HG03575 (cell line): Measurements from ENCODE around the gene STPG4.

Experiments used
- ATAC-seq: cut with Tn5 transposase; IDR thresholded peaks from one replicate; pipeline ENCODE4 v1.9.1; 2021; ENCODE audit not compliant: unreplicated experiment, insufficient number of reproducible peaks, low FRiP score; ENCODE audit errors: extremely low read depth

STPG4 gene

DNA sequence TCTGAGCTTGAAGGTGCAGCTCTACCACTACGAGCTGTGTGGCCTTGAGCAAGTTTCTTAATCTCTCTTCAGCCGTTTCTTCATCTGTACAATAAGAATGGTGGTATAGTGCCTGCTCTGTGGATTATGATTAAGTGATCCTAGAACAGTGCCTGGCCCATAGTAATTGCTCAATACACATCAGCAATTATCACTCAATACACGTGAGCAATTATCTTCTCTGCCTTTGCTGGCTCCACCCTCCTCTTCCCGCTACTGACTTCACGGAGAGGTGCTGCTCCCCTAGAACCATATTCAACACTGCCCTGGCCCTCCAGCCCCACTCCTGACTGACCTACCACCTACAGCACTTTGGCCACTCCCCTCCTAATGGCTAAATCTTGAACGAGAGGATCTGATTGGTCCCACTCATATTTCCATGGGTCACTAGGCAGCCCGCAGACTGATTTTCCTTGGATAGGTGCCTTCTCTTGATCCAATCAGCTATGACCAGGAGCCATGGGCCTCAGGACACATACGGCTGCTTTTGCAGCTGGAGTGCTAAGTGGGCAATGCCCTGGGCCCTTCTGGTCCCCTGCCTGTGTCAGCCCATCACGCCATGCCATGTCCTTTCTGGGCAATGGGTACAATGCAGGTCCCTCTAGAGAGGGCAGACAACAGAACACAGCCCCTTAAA, 77.5 kb downstream of the STPG4 start:
- no peak for ATAC-seq

DNA sequence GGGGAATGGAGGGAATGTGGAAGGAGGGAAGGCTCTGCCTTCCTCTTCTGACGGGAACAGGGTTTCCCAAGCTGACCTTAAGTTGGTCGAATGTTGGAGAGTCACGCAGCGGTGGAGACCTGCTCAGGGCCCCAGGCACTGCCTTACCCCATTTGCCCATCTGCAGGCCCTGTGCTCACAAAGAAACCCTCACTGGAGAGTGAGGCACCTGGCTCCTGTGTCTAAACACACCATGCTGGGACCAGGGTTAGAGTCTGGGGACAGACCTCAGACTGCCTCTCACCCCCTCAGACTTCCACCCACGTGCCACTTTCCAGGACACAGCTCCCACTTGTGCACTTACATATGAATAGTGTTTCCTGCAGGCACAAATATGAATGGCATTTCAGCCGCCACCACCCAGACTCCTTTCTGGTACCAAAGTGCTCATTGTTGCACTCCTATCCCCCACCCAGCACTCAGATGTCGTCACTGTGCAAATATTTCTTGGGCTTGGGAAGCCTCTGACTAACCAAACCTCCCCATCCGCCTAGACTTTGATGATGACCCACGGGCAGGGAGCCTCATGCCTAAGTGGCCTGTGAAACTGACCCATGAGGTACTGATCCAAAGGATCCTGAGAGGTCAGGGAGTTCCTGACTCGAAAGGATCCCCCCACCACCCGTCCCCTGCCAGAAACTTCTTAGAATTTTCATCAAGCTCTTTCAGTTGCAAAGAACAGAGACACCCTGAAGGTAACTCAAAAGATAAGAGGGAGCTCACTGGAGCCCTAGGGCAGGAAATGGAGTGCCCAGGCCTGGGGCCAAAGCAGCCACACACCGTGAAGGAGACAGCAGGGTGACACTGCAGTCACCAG, 78.3 kb downstream of the STPG4 start:
- no peak for ATAC-seq

DNA sequence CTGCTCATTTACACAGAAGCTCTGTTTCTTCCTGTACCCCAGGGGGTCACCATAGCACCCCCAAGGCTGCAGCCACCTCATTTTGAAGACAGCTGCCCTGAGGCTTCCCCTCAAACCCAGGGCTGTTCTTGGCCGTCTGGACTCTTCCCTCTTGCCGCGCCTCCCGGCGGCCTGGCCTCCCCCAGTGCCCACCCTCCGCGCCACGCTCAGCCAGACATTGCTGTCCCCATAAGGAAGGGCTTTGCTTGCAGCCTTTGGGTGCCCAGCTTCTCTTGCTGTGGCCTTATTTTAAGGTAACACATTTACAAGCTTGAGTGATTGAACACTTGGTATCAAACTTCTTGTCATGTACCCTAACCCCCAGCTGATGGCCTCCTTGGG, 79.0 kb downstream of the STPG4 start:
- ATAC-seq, result no peak

DNA sequence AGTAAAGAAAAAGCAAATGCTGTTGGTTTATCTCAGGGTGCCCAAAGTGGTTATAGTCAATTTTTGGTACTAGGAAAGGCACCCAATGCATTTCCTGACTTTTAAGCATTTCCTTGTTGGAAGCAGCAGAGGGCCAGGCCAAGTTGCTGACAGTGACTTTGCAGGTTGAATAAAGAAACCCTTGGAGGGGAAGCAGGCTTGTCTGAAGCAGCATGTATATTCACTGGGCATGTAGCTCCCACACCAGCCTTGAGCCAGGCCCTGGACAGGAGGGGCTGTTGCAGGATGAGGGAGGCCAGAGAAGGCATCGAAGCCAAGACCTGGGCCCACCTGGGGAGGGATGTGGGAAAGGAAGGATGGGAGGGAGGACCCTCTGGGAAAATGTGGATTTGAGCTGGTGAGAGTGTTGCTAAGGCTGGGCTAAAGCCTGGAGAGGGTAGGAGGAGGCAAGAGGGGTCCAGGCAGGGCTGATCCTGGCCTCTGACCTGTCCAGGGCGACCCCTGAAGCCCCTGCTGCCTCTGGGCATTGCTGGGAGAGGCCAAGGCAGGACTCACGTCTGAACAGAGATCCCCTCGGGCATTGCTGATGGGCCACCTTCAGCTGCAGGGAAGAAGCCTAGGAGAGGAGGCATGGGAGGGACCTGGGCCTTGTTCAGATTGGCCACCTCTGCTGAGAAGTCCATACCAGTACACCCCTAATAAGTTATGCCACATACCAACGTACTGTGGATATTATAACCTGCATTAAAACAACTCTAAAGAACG, 79.6 kb downstream of the STPG4 start:
- no peak for ATAC-seq

DNA sequence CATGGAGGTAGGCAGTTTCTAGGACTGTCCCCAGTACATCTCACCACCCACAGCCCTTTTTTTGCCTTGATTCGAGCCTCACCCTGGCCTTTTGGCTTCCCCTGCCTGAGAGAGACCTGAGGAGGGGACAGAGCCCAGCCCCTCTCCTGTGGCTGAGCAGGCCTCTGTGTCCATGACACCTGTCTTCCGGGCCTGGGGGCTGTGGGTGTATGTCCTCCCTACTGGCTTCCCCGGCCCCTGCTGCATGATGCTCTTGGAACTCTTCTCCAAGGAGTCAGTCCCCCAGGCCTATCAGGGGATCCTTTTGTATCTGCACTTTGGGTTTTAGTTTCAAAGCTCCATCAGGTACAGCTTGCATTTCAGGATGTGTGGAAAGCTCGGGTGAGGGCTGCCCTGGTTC, 80.4 kb downstream of the STPG4 start:
- no peak for ATAC-seq

DNA sequence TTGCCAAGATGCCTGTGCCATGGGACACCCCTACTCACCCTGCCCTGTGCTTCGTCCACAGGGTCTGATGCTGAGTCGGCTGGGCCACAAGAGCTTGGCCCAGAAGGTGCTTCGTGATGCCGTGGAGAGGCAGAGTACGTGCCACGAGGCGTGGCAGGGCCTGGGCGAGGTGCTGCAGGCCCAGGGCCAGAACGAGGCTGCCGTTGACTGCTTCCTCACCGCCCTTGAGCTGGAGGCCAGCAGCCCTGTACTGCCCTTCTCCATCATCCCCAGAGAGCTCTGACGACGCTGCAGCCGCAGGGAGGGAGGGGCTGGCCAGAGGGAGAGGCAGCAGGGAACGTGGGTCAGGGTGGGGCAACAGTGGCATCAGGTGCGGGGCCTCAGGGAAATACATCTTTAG, 81.5 kb downstream of the STPG4 start:
- ATAC-seq, result no peak

DNA sequence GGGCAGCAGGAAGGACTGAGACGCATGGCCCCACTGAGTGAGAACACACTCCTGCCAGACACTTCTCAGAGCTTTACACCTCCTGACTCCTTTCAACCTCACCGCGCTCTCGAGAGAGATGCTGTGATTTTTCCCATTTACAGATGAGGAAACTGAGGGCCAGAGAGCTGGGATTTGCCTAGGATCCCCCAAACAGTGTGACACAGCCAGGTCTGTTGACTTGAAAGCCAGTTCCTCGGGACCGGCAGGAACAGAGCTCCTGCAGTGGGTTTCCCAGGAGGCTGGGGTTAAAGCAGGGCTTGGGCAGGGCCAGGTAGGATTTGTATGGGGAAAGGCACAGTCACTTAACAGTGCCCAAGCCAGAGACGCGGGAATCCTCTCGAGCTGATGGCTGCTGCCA, 81.9 kb downstream of the STPG4 start:
- no peak for ATAC-seq

DNA sequence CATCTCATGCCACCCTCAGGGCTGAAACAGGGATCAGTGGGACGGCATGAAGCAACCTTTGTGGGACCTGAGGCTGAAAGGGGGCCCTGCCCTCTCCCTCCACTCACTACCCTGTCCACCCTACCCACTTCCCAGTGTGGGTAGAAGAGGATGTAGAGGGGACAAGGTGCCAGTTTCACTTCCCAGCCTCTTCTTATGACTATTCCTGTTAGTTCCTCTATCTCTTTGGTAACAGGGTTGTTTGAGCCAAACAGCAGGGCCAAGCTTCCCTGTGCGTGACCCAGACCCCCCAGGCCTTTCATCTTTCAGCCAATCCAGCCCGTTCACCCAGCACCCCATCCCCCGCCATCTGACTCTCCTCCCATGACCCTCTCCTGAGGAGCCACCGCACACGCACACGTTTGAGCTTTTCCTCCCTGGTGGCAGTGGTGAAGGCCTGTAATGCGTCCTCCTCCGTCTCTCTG, 82.3 kb downstream of the STPG4 start:
- ATAC-seq, result no peak

DNA sequence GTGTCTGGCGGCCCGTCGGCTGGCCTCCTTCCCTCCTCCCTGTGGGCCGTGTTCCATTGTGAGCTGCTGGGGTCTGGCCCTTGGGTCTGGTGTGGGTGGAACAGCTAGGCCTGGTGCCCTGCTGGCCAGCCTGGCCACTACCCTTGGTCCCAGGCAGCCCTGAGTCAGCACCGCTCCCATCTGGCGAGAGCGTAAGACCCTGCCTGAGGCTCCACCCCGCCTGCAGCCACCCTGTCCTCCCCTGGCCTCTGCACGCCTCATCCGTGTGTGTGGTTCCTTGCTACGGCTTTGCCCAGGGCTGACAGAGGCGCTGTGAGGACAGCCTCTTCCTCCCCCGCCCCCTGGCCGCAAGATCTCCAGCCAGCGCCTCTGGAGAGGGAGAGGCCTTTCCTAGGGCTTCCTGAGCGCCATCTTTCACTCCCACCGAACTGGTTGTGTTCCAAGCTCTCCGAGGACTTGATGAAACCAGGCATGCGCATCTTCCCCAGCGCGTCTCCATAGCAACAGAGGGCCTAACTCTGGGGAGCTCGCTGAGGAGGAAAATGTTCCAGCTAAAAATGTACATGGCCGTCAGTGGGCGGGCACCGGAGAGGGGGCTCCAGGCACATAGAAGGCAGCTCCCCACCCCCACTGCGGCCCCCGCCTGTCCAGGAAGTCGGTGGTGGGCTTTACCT, 83.0 kb downstream of the STPG4 start:
- no peak for ATAC-seq

GRCh38 chr2:47070920-47071824, 83.9 kb downstream of the STPG4 start:
- peak; percentile 69 for ATAC-seq

GRCh38 chr2:47070155-47070919, 84.8 kb downstream of the STPG4 start:
- ATAC-seq, result no peak

DNA sequence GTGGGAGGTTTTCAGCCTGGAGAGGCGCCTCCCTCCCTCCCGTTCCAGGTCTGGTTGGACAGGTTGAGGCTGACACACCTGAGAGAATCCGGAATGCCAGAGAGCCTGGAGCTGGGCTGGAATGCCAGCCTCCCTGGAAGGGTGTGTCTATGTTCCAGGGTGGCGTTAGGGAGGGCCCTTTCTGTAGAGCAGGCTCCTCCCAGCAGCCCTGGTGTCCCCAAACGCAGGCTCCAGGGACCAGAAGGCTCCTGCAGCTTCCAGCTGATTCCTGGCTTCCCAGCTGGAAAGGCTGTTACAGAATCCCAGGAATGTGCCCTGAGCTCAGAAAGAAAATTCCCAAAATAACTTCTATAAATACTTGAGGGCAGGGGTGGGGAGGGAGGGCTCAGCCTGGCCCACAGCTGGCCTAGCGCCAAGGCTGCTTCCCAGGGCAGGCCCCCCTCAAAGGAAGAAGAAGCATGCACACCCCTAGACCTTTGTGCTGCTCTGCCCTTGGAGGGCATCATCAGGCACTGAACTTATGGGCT, 85.4 kb downstream of the STPG4 start:
- ATAC-seq, result no peak

DNA sequence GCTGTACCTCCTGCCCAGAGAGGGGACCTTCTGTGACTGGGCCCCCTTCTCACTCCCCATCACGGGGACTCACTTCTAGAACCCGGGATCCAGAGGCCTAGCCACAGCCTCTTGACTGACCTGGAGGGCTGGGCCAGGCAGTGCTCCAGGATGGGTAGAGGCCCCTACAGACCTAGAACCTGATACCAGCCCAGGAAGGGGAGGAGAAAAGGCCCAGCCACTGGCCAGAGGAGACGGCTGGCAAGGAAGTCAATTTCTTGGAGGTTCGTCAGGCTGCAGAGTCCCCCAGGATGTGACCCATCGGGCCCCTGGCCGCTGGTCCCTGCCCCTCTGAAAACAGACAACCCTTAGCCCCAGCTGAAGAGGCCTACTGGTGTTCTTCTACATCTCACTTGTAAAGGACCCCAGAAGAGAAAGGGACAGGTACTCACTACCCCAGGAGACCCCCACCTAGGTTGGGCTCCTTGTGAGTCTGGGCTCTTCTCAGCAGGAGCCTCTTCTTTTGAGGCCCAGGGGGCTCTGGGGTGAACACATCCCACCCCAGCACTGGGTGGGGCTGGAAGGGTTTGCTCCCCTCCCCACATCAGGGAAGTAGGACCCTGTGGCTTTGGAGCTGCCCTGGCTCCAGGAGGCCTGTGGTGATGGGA, 86.0 kb downstream of the STPG4 start:
- ATAC-seq, result no peak

- ATAC-seq, result no peak
Observed at GRCh38 chr2:47067788-47068407, 87.2 kb downstream of the STPG4 start.

DNA sequence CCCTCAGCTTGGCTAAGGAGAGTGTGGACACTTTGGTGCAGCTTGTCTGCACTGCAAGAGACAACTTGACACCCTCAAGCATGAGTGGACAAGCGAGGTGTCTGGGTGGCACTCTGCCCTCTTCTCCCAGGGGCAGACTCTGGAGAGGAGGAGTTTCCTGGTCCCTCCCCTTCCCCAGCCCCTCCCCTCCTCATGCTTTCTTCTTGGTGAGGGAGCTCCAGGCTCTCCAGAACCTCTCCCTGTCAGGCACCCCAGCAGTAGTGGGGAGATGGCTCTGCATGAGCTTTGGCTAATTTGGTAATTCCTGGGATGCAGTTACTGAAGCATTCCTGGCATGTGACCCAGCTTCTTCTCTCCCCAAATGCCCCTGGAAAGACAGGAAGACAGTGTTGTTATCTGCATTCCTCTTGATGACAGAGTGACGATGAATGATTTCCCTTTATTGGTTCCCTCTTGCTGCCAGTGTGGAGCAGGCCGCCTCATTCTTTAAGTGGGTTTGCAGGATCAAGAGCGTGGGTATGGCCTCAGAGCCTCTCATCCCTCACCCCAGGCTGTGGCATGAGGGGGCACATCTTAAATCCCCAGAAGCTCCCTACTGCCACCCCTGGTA, 89.2 kb downstream of the STPG4 start:
- no peak for ATAC-seq

GRCh38 chr2:47065343-47065742, 89.8 kb downstream of the STPG4 start:
- no peak for ATAC-seq
